ENCODE results near the gene KCNJ1.
A peak's percentile ranks its signal among the peaks of the same experiment; 100 is the strongest.

The KCNJ1 gene

GRCh38 chr11:128888034-128888985 is 21.2 kb upstream of the KCNJ1 start:
- Histone ChIP-seq H3K27me3 (ENCODE audit: control insufficient read depth, insufficient read depth, low read length) (peaks cover 74% of the 10 kb centered on the region), H3K9me3 (ENCODE audit: control insufficient read depth, insufficient read depth, low read length) (no peaks in the 10 kb centered on the region), H3K9ac (ENCODE audit: low read depth, low read length) (no peak overlapping the region), H3K4me3 (ENCODE audit: low read depth, low read length) (peak overlapping the region; percentile 28), H3K36me3 (ENCODE audit: control insufficient read depth, insufficient read depth, low read length) (no peaks in the 10 kb centered on the region), H3K4me1 (ENCODE audit: control insufficient read depth, insufficient read depth, low read length) (peaks cover 8% of the 10 kb centered on the region)

DNA sequence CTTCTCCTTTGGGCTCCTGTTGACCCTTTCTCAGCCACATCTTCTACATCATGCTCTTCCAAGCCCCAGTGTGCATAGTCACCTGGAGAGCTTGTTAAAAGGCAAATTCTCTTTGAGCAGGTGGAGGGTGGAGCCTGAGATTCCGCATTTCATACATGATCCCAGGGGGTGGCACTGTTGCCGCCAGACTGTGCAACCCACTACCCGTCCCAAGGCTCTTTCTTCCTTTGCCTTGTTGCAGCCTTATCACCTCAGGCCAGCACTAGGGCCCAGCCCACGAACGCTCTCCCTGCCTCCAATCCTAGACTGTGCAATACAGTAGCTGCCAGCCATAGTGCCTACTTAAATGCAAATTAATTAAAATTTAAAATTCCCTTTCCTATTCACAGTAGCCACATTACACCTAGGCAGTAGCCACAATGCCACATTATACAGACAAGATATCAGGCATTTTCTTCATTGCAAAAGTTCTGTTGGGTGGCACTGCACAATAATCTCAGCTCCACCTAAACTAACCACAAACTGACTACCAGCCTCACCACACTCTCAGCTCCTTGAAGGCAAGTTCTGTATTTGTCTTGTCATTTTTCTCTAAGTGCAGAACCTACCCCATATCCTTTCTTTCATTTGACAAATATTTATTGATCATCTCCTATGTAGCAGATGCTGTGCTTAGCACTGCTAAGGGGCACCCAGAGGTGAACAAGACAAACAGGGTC is 19.5 kb upstream of the KCNJ1 start:
- no peak overlapping the region for H3K4me3 ChIP-seq (ENCODE audit: low read depth, low read length)
- H3K4me1 ChIP-seq (ENCODE audit: control insufficient read depth, insufficient read depth, low read length): peaks cover 8% of the 10 kb centered on the region
- H3K27me3 ChIP-seq (ENCODE audit: control insufficient read depth, insufficient read depth, low read length): peaks cover 64% of the 10 kb centered on the region
- H3K36me3 ChIP-seq (ENCODE audit: control insufficient read depth, insufficient read depth, low read length): no peaks in the 10 kb centered on the region
- no peak overlapping the region for H3K9ac ChIP-seq (ENCODE audit: low read depth, low read length)
- H3K9me3 ChIP-seq (ENCODE audit: control insufficient read depth, insufficient read depth, low read length): no peaks in the 10 kb centered on the region

DNA sequence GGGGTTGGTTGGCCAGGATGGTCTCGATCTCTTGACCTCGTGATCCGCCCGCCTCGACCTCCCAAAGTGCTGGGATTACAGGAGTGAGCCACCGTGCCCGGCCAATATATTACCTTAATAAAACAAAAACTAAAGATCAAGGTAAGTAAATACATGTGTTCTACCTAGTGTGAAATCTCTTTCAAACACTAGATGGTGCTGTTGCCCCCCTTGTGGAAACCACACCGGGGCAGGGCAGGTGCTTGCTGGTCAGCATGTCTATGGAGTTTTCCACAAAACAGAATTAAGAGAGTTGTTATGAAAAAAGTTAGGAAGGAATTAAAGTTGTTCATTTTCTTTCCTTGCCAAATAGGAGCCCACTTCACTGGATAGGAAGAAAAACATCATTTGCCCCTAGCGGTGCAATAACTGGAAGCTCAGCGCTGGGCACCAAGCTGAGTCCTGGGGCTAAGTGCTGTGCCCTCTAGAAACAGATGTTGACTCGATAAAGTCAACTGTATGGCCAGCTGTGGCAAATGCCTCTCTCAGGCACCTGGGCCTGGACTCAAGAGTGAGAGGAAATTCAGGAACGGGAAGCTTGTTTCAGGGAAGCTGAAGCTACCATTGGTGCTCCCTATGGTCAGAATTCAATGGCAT is 17.7 kb upstream of the KCNJ1 start:
- no peaks in the 10 kb centered on the region for H3K9me3 ChIP-seq (ENCODE audit: control insufficient read depth, insufficient read depth, low read length)
- H3K4me1 ChIP-seq (ENCODE audit: control insufficient read depth, insufficient read depth, low read length): peaks cover 5% of the 10 kb centered on the region
- H3K36me3 ChIP-seq (ENCODE audit: control insufficient read depth, insufficient read depth, low read length): no peaks in the 10 kb centered on the region
- peaks cover 52% of the 10 kb centered on the region for H3K27me3 ChIP-seq (ENCODE audit: control insufficient read depth, insufficient read depth, low read length)
- no peak overlapping the region for H3K9ac ChIP-seq (ENCODE audit: low read depth, low read length)
- H3K4me3 ChIP-seq (ENCODE audit: low read depth, low read length): no peak overlapping the region

DNA sequence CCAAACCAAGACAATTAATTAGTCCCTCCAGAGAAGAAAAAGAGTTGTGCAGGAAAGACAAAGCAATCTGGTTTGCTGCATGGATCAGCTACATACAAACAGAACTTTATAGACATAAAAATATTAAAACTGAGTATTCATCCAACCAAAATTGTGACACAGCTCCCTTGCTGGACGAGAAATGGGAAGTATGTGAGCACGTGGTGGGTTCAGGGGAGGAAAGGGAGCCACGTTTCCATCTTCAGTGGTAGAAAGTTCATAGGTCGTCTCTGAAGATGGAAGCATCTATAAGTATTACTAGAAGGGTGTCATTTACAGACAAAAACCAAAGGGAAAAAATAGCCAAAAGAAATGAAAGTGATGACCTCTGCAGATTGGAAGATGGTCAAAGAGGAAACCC is 17.0 kb upstream of the KCNJ1 start:
- H3K4me1 ChIP-seq (ENCODE audit: control insufficient read depth, insufficient read depth, low read length): peaks cover 5% of the 10 kb centered on the region
- H3K4me3 ChIP-seq (ENCODE audit: low read depth, low read length): no peak overlapping the region
- no peak overlapping the region for H3K9ac ChIP-seq (ENCODE audit: low read depth, low read length)
- H3K9me3 ChIP-seq (ENCODE audit: control insufficient read depth, insufficient read depth, low read length): no peaks in the 10 kb centered on the region
- H3K36me3 ChIP-seq (ENCODE audit: control insufficient read depth, insufficient read depth, low read length): no peaks in the 10 kb centered on the region
- H3K27me3 ChIP-seq (ENCODE audit: control insufficient read depth, insufficient read depth, low read length): peaks cover 44% of the 10 kb centered on the region

GRCh38 chr11:128882451-128882850 is 15.4 kb upstream of the KCNJ1 start:
- no peak overlapping the region for H3K9ac ChIP-seq (ENCODE audit: low read depth, low read length)
- H3K4me3 ChIP-seq (ENCODE audit: low read depth, low read length): no peak overlapping the region
- H3K4me1 ChIP-seq (ENCODE audit: control insufficient read depth, insufficient read depth, low read length): no peaks in the 10 kb centered on the region
- peaks cover 34% of the 10 kb centered on the region for H3K27me3 ChIP-seq (ENCODE audit: control insufficient read depth, insufficient read depth, low read length)
- H3K9me3 ChIP-seq (ENCODE audit: control insufficient read depth, insufficient read depth, low read length): no peaks in the 10 kb centered on the region
- H3K36me3 ChIP-seq (ENCODE audit: control insufficient read depth, insufficient read depth, low read length): no peaks in the 10 kb centered on the region

- H3K27me3 ChIP-seq (ENCODE audit: control insufficient read depth, insufficient read depth, low read length): peaks cover 30% of the 10 kb centered on the region
- H3K36me3 ChIP-seq (ENCODE audit: control insufficient read depth, insufficient read depth, low read length): no peaks in the 10 kb centered on the region
- H3K4me1 ChIP-seq (ENCODE audit: control insufficient read depth, insufficient read depth, low read length): no peaks in the 10 kb centered on the region
- no peak overlapping the region for H3K4me3 ChIP-seq (ENCODE audit: low read depth, low read length)
- no peaks in the 10 kb centered on the region for H3K9me3 ChIP-seq (ENCODE audit: control insufficient read depth, insufficient read depth, low read length)
- H3K9ac ChIP-seq (ENCODE audit: low read depth, low read length): no peak overlapping the region
These were observed 14.1 kb upstream of the KCNJ1 start for GRCh38 chr11:128881221-128881620.

- Histone ChIP-seq H3K4me3 (ENCODE audit: low read depth, low read length) (no peak overlapping the region), H3K4me1 (ENCODE audit: control insufficient read depth, insufficient read depth, low read length) (no peaks in the 10 kb centered on the region), H3K36me3 (ENCODE audit: control insufficient read depth, insufficient read depth, low read length) (no peaks in the 10 kb centered on the region), H3K9ac (ENCODE audit: low read depth, low read length) (no peak overlapping the region), H3K9me3 (ENCODE audit: control insufficient read depth, insufficient read depth, low read length) (no peaks in the 10 kb centered on the region), H3K27me3 (ENCODE audit: control insufficient read depth, insufficient read depth, low read length) (peaks cover 35% of the 10 kb centered on the region)
These were observed 12.7 kb upstream of the KCNJ1 start for GRCh38 chr11:128879817-128880216.

DNA sequence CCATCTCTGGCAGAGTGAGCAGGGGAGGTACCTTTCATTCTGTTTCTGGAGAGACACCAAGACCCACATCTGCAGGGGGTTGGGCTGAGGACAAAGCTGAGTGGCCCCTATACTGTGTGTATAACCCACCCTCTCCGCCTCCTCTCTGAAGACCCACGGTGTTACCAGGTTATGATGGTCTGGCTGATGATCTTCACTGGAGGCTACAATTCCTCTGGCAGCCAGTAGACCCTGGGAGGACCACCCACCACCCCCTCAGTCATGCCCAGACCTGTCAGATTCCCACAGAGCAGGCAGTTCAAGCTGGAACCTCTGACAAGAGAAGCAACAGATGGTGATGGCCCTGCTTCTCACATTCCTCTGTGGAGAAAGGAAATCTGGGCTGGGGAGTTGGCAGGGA is 11.4 kb upstream of the KCNJ1 start:
- Histone ChIP-seq H3K36me3 (ENCODE audit: control insufficient read depth, insufficient read depth, low read length) (no peaks in the 10 kb centered on the region), H3K9ac (ENCODE audit: low read depth, low read length) (no peak overlapping the region), H3K9me3 (ENCODE audit: control insufficient read depth, insufficient read depth, low read length) (no peaks in the 10 kb centered on the region), H3K4me1 (ENCODE audit: control insufficient read depth, insufficient read depth, low read length) (no peaks in the 10 kb centered on the region), H3K27me3 (ENCODE audit: control insufficient read depth, insufficient read depth, low read length) (peaks cover 40% of the 10 kb centered on the region), H3K4me3 (ENCODE audit: low read depth, low read length) (no peak overlapping the region)

DNA sequence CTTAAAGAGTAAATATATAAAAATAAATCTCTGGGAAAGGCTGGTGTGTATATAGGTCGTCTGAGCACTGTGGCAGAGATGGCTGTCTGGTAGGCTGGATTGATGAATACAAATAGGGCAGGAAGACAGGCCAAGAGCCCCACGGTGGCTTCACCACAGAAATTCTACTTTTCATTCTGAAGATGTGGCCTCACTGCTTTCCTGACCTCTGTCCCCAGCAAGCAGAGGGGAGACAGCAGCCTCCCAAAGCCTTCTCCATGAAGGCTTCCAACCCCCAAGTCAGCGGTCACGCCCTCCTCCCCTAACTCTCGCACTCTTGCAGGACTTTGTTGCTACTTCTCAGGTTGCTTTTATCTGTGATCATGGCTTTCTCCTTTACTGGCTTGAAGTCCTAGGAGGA is 10.6 kb upstream of the KCNJ1 start:
- Histone ChIP-seq H3K9me3 (ENCODE audit: control insufficient read depth, insufficient read depth, low read length) (no peaks in the 10 kb centered on the region), H3K27me3 (ENCODE audit: control insufficient read depth, insufficient read depth, low read length) (peaks cover 38% of the 10 kb centered on the region), H3K36me3 (ENCODE audit: control insufficient read depth, insufficient read depth, low read length) (no peaks in the 10 kb centered on the region), H3K4me1 (ENCODE audit: control insufficient read depth, insufficient read depth, low read length) (peaks cover 6% of the 10 kb centered on the region), H3K9ac (ENCODE audit: low read depth, low read length) (no peak overlapping the region), H3K4me3 (ENCODE audit: low read depth, low read length) (no peak overlapping the region)

- Histone ChIP-seq H3K4me3 (ENCODE audit: low read depth, low read length) (no peak overlapping the region), H3K4me1 (ENCODE audit: control insufficient read depth, insufficient read depth, low read length) (peaks cover 15% of the 10 kb centered on the region)
These were observed 9.1 kb upstream of the KCNJ1 start for GRCh38 chr11:128876133-128876650.

GRCh38 chr11:128874427-128874826 is 7.3 kb upstream of the KCNJ1 start:
- Histone ChIP-seq H3K36me3 (ENCODE audit: control insufficient read depth, insufficient read depth, low read length) (no peaks in the 10 kb centered on the region), H3K4me3 (ENCODE audit: low read depth, low read length) (no peak overlapping the region), H3K27me3 (ENCODE audit: control insufficient read depth, insufficient read depth, low read length) (peaks cover 32% of the 10 kb centered on the region), H3K9ac (ENCODE audit: low read depth, low read length) (no peak overlapping the region), H3K9me3 (ENCODE audit: control insufficient read depth, insufficient read depth, low read length) (no peaks in the 10 kb centered on the region), H3K4me1 (ENCODE audit: control insufficient read depth, insufficient read depth, low read length) (peaks cover 24% of the 10 kb centered on the region)

More at GRCh38 chr11:128876133-128876650, 9.1 kb upstream of the KCNJ1 start:
- Histone ChIP-seq H3K9me3 (ENCODE audit: control insufficient read depth, insufficient read depth, low read length) (no peaks in the 10 kb centered on the region), H3K27me3 (ENCODE audit: control insufficient read depth, insufficient read depth, low read length) (peaks cover 33% of the 10 kb centered on the region), H3K9ac (ENCODE audit: low read depth, low read length) (no peak overlapping the region), H3K36me3 (ENCODE audit: control insufficient read depth, insufficient read depth, low read length) (no peaks in the 10 kb centered on the region)

Measured in iPS-15b (cell line).